Esophagus muscularis mucosa (tissue), 4 donors: ENCODE measurements around the gene ASXL1. TPM values are rescaled to one million over a fixed set of nuclear protein-coding genes. Genes with fewer than 3 reads are reported as not detected.

Source experiments
- DNase-seq: peaks from one replicate; pipeline ENCODE4 v3.0.0-alpha.2; 2017; ENCODE audit errors: extremely low spot score
- H3K27ac ChIP-seq, 4 donors: fragments of 200-600 bp; sonication (generic); replicated peaks in 1 of 4; 1 replicate in 3 of 4; 2 replicates in 1 of 4; pipeline ENCODE4 v1.5.1; 2016 to 2019; ENCODE audit warnings: mild to moderate bottlenecking in 1 of 4
- H3K27me3 ChIP-seq, 4 donors: fragments of 200-600 bp; sonication (generic); one replicate each; pipeline versions ENCODE4 v1.5.1 to v1.6.0; 2016 to 2019
- H3K36me3 ChIP-seq, 4 donors: fragments of 200-600 bp; sonication (generic); one replicate each; pipeline ENCODE4 v1.5.1; 2016 to 2019
- H3K4me1 ChIP-seq, 4 donors: fragments of 200-600 bp; sonication (generic); one replicate each; pipeline ENCODE4 v1.5.1; 2016 to 2019
- H3K4me3 ChIP-seq, 4 donors: fragments of 200-600 bp; sonication (generic); 1 replicate in 2 of 4; 2 replicates in 2 of 4; pipeline ENCODE4 v1.5.1; 2016 to 2019; ENCODE audit warnings: mild to moderate bottlenecking in 4 of 4, moderate library complexity in 1 of 4
- H3K9me3 ChIP-seq, 4 donors: fragments of 200-600 bp; sonication (generic); 1 replicate in 3 of 4; 2 replicates in 1 of 4; pipeline ENCODE4 v1.5.1; 2016 to 2019
- CTCF ChIP-seq, 3 experiments: fragments of 200-600 bp in 2 of 3; fragments of 450-650 bp in 1 of 3; sonication (generic) in 2 of 3; IDR thresholded peaks; one replicate each; pipeline ENCODE4 v1.5.1; 2017 to 2019; ENCODE audit warnings: antibody characterized with exemption in 3 of 3, mild to moderate bottlenecking in 2 of 3, moderate library complexity in 1 of 3
- EP300 ChIP-seq: sonication (generic); formaldehyde crosslinking; IDR thresholded peaks from one replicate; pipeline ENCODE4 v1.6.1; 2017; ENCODE audit warnings: antibody characterized with exemption
- POLR2A ChIP-seq: fragments of 450-650 bp; IDR thresholded peaks from one replicate; pipeline ENCODE4 v1.6.1; 2017; ENCODE audit warnings: antibody characterized with exemption, moderate library complexity, mild to moderate bottlenecking, low read depth
- POLR2AphosphoS5 ChIP-seq, 2 donors: sonication (generic); formaldehyde crosslinking; IDR thresholded peaks; one replicate each; pipeline ENCODE4 v1.6.1; 2017; ENCODE audit warnings: antibody characterized with exemption in 2 of 2
- WGBS: methylation state at CpG from one replicate; pipeline ENCODE4 v1.1.5; 2018; 5-methylcytosine and 5-hydroxymethylcytosine counted together
- intact Hi-C: fragments of 100-400 bp; cut with DNase I; formaldehyde crosslinking; loops from one replicate; pipeline ENCODE4 v1.15.1; 2023
- total RNA-seq, 4 donors: library from RNA; depleted of rRNA; stranded (reverse); fragments of >200 nt; gene quantifications; one replicate each; pipeline versions ENCODE4 v1.1.0 to v1.2.1, GENCODE V29; 2016

Gene ASXL1
- total RNA-seq, result 10 to 100 TPM; 56.5 to 66.7 (median 61.8) TPM

- H3K4me1 ChIP-seq, result peaks cover 28 to 73% (median 57%) of the 10 kb centered on the region in 4 donors
- intact Hi-C loops, result loop anchor here (5.0 to 10.0 kb wide), 3 partner anchors 97 to 151 kb away; partner anchors contain the start of genes PLAGL2 and POFUT1
- no peaks in the 10 kb centered on the region for H3K9me3 ChIP-seq
- under 1% methylated on average over 50 of the region's 83 CpGs for WGBS
- peak within 1 kb of the TSS; percentile 95 to 98 (median 97) for H3K27ac ChIP-seq
- DNase-seq, result peak; percentile 98
- no peaks in the 10 kb centered on the region for H3K27me3 ChIP-seq
- TF ChIP-seq POLR2AphosphoS5 (IDR thresholded peaks at IDR 0.05), result peak; percentile 85 to 95
- TF ChIP-seq CTCF (IDR thresholded peaks at IDR 0.05), result no peak
- TF ChIP-seq POLR2A, result no peak
- TF ChIP-seq EP300, result no peak
- peak within 1 kb of the TSS; percentile 86 to 98 (median 90) for H3K4me3 ChIP-seq
- no peaks in the 10 kb centered on the region for H3K36me3 ChIP-seq
Measured at GRCh38 chr20:32357869-32358631, at the start of gene ASXL1. TSS of gene ASXL1 (plus strand) at chr20:32358331. CDS start at chr20:32358776, 445 bp downstream.

GRCh38 chr20:32312718-32313424 lies 45.3 kb upstream of the ASXL1 start:
- H3K27me3 ChIP-seq, result no peaks in the 10 kb centered on the region
- TF ChIP-seq POLR2A (no peak), POLR2AphosphoS5 (IDR thresholded peaks at IDR 0.05) (no peak), CTCF (IDR thresholded peaks at IDR 0.05) (no peak), EP300 (no peak)
- peaks cover 33 to 75% (median 49%) of the 10 kb centered on the region in 4 donors for H3K36me3 ChIP-seq
- H3K27ac ChIP-seq, result no peak overlapping the region
- no peak for DNase-seq
- WGBS, result 88% methylated on average over 2 of the region's 3 CpGs
- intact Hi-C loops, result no loop called here
- H3K4me1 ChIP-seq, result no peaks in the 10 kb centered on the region
- no peak overlapping the region for H3K4me3 ChIP-seq
- H3K9me3 ChIP-seq, result no peaks in the 10 kb centered on the region

GRCh38 chr20:32314768-32315167 lies 43.4 kb upstream of the ASXL1 start:
- Histone ChIP-seq H3K4me1 (no peaks in the 10 kb centered on the region), H3K27ac (no peak overlapping the region), H3K36me3 (peaks cover 37 to 87% (median 59%) of the 10 kb centered on the region in 4 donors), H3K4me3 (no peak overlapping the region), H3K27me3 (no peaks in the 10 kb centered on the region), H3K9me3 (no peaks in the 10 kb centered on the region)
- WGBS, result 81% methylated on average over 1 of the region's 1 CpG
- TF ChIP-seq EP300 (no peak), POLR2A (no peak), CTCF (IDR thresholded peaks at IDR 0.05) (no peak), POLR2AphosphoS5 (IDR thresholded peaks at IDR 0.05) (no peak)
- DNase-seq, result no peak
- intact Hi-C loops, result no loop called here

- Histone ChIP-seq H3K4me1 (no peaks in the 10 kb centered on the region), H3K27me3 (no peaks in the 10 kb centered on the region), H3K27ac (no peak overlapping the region), H3K4me3 (no peak overlapping the region), H3K9me3 (no peaks in the 10 kb centered on the region), H3K36me3 (peaks cover 34 to 83% (median 52%) of the 10 kb centered on the region in 4 donors)
- intact Hi-C loops, result no loop called here
- 100% methylated on average over 1 of the region's 3 CpGs for WGBS
- TF ChIP-seq EP300 (no peak), CTCF (IDR thresholded peaks at IDR 0.05) (no peak), POLR2AphosphoS5 (IDR thresholded peaks at IDR 0.05) (no peak), POLR2A (no peak)
- DNase-seq, result no peak
Measured at GRCh38 chr20:32315399-32315798, 42.7 kb upstream of the ASXL1 start.
